Measurements from ENCODE around the gene ZNF791.

DNA sequence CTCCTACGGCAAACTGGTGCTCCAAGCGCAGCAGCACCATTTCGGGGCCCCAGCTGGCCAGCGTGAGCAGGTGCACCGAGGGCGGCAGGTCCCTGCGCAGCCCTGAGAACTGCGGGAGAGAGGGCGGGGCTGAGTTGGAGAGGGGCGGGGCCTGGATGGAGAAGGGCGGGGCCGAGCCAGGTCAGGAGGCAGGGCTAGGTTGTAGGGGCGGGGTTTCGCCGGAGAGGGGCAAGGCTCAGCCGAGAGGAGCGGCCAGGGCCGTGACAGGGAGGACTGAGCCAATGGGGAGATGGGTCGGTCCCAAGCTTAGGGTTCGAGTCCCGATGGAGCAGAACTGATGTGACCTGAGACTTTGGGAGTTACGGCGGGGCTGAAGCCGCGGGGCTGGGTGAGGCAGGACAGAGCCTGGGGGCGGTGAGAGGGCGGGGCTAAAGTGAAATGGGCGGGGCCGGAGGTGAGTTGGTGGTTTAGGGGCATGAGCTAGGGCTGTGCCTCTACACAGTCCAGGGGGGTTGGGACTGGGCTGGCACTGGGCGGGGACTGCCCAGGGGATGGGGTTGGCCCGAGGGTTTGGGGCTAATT lies 36.9 kb downstream of the ZNF791 start:
- TF ChIP-seq SUZ12 (IDR thresholded peaks at IDR 0.05; ENCODE audit: extremely low read depth, insufficient read depth, insufficient read length) = no peak
- no peak for TF ChIP-seq YY1 (IDR thresholded peaks at IDR 0.05; ENCODE audit: insufficient read depth, insufficient read length)
- TF ChIP-seq ZNF274 (IDR thresholded peaks at IDR 0.05; ENCODE audit: low read depth, low read length) = no peak
